Fibroblast of the conjunctiva (primary cell): Measurements from ENCODE around the gene ADAMTS2.

ENCODE experiments used
- DNase-seq: peaks from one replicate; pipeline ENCODE4 v3.0.0-alpha.2; 2010; ENCODE audit warnings: low read depth

Gene ADAMTS2

DNA sequence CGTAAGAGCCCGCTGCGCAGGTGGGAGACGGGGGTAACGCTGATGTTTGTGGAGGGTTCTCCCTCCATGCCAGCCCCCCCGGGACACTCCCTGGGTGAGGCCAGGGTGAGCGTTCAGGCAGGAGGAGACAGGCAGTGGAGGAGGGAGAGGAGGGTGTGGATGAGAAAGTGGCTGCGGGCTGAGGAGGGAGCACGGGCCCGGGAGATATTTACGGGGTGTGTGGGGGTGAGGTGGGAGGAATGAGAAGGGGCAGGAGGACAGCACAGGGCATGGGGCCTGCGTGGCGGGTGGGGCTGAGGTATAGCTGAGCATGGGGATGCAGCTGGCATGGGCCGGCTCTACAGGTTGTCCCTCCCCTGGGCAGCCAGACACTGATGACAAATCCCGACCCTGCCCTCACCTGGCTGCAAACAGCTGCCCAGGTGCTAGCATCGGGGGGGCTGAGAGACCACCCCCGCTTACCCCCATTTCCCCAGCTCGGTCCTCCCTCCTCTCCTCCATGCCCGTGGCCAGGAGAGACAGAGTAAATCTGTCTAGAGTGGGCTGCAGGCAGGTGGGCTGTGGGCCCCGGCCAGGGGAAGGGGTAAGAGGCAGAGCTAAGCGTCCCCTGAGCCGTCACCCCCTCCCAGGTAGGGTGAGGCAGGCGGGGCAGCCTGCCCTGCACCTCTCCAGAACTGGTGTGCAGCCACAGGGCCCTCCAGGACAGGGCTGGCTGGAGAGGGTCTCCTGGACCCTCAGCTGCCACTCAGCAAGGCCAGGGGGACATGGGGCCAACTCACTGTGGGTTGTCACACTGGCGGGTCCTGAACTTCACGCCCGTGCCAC is 205.9 kb downstream of the ADAMTS2 start:
- DNase-seq, result no peak

DNA sequence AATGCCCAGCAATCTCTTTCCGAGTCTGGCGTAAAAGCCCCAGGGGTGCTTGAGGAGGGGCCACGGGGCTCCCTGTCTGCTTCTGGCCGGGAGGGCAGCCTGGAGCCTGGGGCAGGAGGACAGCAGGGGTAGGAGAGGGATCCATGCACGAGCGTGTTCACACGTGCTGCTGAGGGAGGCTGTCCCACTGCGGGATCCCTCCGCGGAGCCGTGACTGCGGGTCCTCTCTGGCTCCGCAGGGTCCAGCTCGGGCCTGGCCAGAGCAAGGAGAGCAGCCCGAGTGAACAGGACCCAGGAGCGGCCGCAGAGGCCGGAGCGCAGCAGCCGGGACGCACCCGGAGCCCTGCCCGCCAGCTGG is 206.7 kb downstream of the ADAMTS2 start:
- no peak for DNase-seq

DNA sequence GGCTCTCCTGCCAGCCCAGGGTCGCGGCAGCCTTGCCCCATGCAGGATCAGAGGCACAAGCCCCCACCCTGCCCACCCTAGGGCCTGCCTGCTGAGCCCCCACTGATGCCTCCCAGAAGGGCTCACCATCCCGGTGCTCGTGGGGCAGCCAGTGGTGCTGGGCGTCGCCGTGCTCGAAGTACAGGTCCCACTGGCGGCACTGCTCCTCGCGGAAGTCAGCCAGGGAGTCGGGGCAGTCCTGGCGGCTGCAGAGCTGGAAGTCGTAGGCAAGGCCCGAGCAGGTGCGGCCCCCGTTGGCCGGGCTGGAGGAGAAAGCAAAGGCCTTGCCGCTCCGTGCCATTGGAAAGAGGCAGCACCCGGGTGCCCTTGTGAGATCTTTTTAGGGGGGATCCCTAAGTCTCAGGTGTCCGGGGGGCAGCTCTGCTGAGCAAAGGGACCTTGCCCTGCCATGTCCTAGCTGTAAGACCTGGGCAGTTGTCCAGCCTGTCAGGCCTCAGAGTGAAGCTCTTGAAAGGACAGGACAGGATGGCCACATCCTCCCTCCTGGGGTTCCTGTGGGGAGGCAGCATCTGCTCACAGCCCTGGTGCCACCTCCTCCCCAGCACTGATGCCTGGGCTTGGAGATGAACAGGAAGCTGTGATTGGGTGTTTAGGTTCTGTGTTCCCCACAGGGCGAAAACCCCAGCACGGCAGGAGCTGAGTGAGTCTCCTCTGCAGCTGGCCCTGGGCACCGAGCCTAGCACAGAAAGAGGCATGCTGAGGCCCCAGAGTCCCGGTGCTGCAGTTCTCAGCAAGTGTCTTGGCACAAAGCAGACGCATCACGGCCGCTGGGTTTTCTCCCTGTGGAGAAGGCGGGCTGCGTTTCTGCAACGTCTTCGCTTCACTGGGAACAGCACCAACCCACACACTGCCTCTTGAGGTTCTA is 207.4 kb downstream of the ADAMTS2 start:
- no peak for DNase-seq

DNA sequence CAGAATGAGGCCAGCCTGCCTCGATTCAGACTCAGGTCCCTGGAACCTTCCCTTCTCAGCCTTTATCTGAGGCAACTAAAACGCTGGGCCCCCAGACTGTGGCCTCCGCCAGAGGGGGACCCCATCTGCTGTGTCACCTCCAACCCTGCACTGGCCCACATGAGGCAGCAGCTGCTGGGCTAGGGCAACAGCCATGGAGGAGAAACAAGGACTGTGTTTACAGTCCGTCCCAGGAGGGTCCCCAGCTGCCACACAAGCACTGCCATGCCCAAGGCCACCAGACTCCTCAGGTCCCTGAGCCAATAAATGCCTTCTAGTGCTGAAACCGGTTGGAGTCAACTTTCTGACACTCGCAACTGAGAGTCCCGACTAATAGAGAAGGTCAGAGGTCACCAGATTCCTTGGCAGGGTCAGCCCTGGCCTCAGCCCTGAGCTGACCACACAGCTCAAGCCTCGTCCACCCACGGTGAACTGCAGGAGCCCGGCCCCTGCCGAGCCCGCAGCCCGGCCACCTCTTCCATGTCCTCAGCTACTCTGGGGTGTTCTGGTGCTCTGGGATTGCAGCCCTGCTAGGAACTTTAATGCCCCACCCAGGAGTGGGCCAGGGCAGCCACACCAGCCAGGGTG is 208.1 kb downstream of the ADAMTS2 start:
- no peak for DNase-seq

DNA sequence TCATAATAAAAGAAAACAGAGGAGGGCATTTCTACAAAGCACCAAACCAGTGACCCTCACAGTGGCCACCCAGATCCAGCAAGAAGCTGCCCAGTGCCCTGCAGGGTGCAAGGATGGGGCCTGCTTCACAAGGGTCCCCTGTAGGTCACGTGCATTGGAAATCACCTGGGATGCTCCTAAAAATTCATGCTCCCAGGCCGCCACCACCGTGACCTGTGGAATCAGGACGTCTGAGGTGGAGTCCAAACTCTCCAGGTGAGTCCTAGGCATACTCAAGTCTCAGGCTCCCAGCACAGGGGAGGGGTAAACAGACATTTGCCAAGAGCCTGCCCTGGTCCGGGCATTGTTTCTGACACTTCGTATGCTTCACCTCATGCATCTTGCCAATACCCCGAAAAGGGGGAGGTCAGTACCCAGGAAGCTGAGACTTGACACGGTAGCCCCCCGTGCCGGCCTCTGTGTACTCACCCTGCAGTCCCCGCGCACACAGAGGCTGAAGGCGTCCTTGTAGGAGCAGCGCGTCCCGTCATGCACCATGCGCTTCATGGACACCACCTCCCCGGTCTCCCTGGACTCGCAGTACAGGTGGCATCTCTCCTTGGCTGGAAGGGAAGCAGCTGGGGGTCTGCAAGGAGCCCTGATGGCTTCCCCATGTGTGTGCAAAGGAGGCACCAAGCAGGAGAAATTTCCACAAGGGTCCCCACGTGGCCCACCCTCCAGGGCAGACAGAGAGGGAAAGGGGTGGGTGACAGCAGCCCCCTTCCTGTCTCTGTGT is 209.6 kb downstream of the ADAMTS2 start:
- no peak for DNase-seq

DNA sequence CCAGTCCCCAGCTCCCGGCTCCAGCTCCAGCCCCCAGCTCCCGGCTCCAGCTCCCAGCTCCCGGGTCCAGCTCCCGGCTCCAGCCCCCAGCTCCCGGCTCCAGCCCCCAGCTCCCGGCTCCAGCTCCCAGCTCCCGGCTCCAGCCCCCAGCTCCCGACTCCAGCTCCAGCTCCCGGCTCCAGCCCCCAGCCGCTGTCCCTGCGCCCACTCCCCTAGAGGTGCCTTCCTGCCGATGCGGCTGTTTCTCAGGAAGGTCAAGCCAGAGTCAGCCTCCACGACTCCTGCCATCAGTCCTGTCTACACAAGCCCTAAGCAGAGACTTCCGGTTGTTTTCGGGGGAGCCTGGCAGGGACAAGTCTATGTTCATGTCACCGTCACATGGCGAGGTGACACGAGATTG is 210.3 kb downstream of the ADAMTS2 start:
- DNase-seq, result no peak

DNA sequence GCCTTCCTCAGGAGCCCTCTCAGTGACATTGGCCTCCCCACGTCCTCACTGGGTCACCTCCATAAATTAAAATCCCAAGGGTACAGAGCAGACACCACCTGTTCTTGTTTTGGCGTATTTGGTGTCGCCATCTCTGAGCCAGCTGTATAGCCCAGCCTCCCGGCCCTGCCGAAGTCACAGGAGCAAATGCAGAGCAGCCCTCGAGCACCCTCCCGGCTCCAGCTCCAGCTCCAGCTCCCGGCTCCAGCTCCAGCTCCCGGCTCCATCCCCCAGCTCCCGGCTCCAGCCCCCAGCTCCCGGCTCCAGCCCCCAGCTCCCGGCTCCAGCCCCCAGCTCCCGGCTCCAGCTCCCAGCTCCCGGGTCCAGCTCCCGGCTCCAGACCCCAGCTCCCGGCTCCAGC is 210.8 kb downstream of the ADAMTS2 start:
- no peak for DNase-seq

DNA sequence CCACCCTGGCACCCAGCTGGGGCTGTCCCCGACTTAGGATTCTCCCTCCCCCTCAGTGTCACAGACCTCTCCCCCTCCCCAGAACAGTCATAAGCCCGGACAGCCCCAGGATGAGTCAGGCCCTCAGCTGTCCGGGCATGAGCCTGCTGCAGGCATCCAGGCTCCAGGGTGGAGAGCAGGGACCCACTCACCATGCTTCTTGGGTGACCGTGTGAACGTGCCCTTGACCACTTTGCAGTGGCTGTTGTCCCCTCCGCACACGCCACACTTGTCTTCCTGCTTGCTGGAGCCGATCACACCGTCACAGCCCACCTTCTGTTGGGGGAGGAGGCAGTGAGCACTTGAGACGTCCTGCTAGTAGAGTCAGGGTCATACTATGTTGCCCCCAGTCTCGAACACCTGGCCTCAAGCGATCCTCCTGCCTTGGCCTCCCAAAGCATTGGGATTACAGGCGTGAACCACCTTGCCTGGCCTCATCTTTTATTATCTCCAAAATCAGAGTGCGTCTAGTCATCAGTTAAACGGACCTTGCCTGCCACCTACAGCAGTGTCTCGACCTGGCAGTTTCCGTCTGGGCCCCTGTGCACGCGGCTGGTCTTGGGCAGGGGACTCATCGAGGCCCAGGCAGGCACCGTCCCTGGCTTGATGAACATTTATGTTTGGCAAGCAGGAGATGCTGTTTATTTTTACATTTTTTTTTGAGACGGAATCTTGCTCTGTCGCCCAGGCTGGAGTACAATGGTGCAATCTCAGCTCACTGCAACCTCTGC is 212.5 kb downstream of the ADAMTS2 start:
- DNase-seq, result no peak

DNA sequence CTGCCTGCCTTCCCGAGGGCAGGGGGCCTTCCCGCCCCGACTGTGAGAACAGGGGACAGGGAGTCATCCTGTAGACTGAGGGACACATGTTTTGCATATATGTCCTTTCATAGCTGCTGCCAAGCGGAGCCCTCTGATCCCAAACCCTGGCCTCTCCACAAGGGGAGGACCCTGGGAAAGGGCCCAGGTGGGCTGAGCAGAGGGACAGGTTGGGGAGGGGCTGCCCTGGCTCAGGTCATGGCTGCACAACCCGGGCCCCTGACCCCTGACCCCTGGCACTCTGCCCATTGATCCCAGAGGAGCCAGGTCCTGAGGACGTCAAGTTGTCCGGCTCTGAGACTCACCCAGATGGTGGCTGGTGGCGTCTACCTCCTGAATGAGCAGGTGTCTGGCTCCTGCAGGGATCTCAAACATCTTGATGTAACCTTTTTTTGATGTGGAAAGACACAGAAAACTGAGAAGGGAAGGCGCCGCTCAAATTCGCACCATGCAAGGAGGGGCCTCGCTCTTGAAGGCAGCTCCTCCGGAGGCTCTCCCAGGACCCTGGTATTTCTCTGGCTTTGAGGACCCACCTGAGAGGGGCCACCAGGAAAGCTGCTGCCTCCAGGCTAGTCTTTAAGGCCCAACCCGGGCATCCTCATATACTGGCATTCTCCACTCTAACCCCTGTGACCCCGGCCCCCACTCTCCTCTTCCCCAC is 213.2 kb downstream of the ADAMTS2 start:
- DNase-seq, result no peak

DNA sequence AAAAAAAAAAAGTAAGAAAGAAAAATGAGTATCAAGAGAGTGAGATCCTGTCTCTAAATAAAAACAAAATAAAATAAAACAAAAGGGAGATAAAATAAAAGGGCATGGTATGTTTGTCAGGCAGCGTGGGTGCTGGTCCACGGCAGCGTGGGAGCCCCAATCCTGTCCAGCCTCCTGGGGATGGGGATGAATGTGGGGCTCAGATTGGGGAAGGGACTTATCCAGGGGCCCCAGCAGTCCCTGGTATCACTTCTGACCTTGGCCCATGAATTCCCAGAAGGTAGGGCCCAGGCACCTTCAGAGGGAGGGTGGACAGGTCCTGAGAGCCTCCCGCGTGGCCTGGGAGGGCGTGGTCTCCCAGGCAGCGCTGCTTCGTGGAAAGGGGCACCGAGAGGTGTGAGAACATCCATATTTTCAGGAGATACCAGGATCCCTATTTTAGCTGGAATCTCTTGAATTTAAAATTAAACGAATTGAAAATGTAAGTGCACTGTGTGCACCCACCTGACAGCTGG is 213.9 kb downstream of the ADAMTS2 start:
- DNase-seq, result no peak

DNA sequence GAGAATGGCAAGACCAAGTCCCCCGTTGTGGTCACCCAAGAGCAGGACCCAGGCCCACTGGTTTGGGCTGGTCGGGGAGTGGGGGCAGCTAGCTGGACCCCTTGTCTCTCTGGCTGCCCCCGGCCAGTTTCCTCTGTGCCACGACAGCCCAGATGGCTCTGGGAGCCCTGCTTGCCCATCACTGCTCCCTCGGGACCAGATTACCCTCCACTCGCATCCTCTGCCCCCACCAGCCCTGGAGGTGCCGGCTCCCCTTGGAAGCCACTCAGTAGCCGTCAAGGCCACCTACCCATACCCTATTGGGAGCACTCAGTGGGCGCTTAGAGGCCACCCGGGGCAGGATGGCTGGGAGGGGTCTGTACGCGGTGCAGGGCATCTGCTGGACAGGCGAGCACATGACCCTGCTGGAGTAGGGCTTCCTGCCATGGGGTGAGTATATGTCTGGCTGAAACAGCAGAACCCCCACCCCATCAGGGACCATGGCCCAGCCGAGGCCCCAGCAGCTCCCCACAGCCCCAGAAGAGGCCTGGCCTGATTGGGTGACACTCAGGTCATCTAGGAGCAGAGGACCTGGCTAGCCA is 215.1 kb downstream of the ADAMTS2 start:
- no peak for DNase-seq

DNA sequence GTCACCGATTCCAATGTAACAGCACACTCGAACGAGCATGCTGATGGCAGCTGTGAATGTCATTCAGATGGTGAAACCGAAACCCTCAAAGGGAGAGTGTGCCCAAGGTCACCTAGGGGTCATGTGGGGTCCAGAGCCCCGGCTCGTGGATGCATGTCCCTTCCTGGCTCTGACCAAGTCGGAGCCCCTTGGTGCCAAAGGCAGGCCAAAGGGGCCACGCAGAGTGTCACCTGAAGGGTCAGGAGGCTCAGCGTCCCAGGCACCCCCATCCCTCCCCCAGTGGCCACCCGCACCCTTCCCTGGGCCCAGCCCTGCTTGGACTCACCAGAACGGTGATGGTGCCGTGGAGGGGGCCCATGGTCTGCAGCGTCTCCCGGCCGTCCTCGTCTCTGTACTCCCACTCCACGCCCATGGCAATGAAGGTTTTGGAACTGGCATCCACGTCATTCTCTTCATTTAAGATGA is 215.6 kb downstream of the ADAMTS2 start:
- DNase-seq, result no peak

DNA sequence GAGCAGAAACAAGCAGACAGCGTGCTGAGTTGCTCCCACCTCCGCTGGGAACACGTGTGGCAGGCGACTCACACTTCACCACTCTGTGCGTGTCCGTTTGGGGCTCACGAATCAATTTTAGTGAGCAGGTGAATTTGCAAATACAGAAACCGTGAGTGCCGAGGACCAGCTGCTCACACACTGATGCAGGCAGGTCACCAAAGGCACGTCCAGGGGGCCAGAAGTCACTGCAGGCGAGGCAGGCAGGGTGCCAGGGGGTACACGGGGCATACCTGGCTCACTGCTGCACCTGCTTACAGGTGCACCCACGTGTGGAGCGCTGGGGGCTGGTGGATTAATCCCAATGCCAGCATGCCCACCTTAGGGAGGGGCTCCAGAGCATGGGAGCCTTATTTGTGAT is 216.3 kb downstream of the ADAMTS2 start:
- DNase-seq, result no peak

DNA sequence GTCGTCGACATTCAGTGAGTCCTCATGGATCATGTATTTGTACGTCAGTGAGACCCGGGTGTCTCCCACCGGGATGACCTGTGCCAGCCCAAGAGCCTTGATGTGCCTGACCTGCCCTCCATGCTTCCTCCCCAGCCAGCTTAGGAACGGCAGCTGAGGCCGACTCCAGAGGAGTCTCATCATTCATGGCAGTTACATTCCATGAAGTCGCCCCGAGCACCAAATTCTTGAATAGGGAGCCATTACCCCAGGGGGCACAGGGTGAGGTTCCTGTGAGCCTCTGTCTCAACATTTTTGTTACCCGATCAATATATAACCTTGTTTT is 217.3 kb downstream of the ADAMTS2 start:
- DNase-seq, result no peak

DNA sequence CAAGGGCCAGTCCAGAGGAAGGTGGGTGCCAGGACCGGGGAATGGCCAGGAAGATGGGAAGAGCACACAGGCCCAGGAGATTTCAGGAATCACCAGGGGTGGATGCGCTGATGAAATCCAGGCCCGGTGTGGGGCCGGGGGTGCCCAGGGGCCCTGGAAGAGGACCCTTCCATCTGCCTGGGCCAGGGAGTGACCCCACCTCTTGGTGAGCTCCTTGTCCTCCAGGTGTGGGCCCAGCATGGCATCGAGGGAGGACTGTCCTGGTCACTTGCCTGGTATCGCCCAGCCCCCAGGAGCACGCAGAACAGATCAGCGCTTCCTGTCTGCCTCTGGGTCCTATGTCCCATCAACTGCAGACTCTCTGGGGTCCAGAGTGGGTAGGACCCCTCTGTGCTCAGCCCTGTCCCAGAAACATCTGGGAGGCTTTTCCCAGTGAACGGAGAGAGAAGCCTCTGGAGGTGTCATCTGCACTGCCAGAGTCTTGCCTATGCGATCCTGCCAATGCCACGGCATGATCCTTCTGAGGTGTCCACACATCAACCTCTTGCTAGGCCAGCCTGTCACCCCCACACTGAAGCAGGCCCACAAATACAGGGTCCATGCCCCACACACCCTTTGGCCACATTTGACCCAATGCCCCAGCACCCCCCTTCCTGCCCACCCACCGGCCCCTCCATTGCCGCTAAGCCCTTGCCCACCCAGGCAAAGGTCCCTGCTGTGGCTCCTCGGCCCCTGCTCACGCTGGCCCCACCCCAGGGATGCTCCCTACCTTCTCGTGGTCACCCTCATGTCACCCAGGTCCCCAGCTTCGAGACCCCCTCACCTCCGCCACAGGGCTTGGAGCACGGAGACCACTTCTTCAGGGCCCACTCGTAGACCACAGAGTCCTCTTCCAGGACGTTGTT is 217.9 kb downstream of the ADAMTS2 start:
- no peak for DNase-seq

DNA sequence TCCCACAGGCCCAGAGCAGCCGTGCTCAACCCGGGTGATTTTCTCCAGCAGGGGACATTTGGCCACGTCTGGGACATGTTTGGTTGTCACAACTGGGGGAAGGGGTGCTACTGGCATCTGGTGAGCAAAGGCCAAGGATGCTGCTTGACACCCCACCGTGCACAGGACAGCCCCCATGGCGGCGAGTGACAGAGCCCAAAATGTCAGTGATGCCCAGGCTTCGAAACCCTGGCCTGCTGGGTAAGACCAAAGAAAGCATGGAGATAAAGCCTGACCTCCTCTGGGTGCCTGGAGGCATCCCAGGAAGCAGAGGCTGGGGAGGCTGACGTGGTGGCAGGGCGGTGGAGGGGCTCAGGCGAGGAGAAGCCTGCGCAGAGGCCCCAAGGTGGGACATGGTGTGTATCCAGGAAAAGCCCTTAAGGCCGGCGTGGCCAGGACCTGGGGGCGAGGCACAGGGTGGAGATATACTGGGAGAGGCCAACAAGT is 218.7 kb downstream of the ADAMTS2 start:
- DNase-seq, result no peak

DNA sequence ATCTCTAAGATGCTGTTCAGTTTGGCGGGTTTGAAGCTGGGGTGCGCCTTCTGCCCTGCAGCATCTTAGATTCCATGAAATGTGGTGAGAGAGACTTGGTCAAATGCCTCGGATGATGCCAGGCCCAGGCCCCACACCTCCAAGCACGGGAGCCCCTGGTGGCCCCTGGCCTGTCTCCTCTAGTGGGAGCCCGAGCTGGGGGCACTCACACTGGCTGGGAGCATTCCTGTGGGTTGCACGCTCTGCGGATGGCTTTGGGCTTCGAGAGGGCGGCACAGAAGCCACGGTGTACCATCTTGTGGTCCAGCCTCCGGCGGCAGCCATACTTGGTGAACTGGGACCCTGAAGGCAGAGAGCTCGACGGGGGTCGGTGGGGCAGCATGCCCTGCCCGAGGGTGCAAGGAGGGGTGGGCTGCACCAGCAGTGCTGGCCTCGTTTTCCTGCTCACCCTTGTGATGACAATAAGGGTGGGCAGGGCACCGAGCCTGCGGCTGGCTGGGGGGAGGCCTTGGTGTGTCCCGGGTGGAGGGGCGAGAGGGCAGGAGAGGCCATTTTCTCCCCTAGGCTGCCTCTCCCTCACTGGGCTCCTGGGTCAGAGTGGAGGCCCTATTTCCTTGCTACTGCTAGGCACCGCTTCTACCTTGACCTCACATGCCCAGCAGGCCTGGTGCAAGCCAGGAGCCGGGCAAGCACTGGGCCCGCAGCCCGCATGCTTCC is 219.3 kb downstream of the ADAMTS2 start:
- DNase-seq, result no peak
